H4 (cell line): ENCODE data around the gene GATA1. TPM values are rescaled to one million over a fixed set of nuclear protein-coding genes. Genes with fewer than 3 reads are reported as not detected.
A peak's percentile ranks its signal among the peaks of the same experiment; 100 is the strongest.

ENCODE experiments used
- DNase-seq: peaks from one replicate; pipeline ENCODE4 v3.0.0-alpha.2; 2015; ENCODE audit warnings: low spot score
- total RNA-seq: library from RNA; depleted of rRNA; stranded (reverse); fragments of >200 nt; shearing (Covaris generic); gene quantifications from 2 replicates; pipeline ENCODE4 v1.2.3, GENCODE V29; 2014; rRNA removed

The GATA1 gene
- total RNA-seq = not detected in 2 replicates

DNA sequence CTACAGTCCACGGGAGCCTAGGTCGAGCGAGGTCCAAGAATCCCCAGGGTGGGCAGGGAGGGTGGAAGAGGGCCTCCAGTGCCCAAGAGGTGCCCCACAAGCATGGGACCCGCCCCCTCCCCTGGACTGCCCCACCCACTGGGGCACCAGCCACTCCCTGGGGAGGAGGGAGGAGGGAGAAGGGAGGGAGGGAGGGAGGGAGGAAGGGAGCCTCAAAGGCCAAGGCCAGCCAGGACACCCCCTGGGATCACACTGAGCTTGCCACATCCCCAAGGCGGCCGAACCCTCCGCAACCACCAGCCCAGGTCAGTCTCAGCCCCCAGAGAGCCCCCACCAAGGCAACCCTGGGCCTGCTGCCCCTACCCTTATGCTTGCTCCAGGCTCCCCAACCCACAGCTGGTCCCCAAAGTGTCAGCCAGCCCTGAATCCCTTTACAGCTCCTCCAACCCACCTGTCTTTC, at the start of gene GATA1:
Gene GATA1, plus strand, starts transcription at position 250 of the 460 bp plus-strand sequence. CDS start 4,520 bp downstream, outside the sequence.
- DNase-seq = no peak

DNA sequence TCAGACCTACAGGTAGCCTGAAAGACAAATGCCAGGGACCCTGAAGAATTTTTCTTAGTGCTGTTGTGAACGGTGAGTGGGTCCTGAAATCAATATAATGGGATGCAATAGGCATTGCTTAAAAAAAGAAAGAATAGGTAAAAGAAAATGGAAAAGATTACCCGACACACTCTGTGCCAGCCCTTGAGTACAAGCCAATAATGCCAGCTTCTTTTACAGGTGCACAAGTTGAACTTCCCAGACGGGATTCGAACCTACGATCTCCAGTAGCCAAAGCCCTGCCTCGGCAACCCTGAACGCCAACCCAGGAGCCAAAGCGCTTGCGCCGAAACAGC, 49.5 kb upstream of the GATA1 start:
- DNase-seq = no peak

DNA sequence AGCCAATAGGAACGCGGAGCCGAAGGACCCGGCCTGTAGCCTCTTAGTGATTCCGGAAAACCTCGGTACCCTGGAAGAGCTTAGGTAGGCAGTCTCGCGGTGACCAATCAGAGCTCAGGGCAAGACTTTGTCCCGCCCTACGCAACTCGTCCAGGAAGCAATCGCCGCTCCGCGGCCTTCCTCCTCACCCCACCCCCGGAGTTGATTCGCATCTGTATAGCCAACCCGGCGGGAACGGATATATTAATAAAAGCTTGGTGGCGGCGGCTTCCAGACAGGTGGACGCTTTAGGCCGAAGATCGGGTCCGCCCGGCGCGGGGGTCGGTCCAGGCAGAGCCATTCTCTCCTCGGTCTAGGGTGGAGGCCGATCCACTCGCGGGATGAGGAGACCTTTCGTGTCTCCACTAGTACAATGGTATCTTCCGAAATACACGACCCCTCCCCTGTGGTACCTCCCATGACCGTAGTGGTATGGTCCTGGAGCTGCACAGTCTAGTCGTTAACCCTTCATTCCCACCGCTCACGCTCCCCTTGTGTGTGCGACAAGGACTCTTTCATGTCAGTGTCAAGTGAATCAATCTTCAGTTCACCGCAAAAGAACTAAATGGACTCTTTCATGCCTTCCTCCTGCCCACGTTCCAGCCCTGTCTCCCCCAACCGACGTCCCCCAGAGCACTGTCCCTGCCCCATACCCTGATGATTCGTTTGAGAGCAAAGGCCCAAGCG, 49.0 kb upstream of the GATA1 start:
- DNase-seq = peak; percentile 97

DNA sequence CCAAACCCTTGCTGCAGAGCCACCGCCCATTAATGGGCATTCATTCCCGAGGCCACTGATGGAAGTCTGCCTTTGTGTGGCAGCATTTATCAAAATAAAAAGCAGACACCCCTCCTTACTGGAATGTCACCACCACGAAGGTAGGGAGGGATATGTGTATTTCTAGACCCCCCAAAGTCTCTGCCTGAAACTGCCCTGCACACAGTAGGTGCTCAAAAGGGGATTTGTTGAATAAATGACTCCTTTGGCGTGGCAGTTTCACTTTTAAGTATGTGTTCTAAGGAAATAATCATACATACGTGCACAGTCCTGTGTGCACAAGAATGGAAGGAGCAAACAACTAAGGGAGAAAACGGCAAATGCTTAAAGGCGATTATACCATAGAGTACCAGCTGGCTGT, 48.5 kb upstream of the GATA1 start:
- no peak for DNase-seq

DNA sequence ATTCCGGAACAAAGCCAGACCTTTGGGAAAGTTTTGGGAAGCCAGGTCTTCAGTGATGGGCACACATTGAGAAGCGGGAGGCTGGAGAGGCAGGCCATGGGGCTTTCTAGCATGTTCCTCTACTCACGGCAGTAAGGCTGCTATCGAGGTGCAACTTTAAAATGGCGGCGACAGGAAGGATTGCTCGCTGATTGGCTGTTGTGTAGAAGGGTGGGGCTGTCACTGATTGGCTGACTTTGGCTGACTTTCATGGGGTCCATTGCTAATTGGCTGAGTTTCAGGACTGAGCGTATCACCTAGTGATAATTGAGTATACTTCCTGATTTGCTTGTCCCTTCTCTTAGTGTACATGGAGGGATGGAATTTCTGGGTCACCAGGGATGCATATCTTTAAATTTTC, 44.6 kb upstream of the GATA1 start:
- DNase-seq = no peak

DNA sequence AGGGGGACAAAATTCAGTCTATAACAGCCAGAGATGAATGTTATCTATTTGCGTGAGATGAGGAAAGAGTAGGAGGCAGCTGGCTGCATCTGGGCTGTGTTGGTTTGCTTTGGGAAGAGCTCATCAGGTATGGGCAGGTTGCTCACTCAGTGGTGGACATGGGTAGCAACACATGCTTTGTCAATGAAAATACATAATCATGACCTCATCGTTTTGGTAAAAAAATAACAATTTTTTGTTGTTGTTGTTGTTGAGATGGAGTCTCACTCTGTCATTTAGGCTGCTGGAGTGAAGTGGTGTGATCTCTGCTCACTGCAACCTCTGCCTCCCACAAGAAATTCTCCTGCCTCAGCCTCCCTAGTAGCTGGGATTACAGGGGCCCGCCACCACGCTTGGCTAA, 41.2 kb upstream of the GATA1 start:
- DNase-seq = no peak

DNA sequence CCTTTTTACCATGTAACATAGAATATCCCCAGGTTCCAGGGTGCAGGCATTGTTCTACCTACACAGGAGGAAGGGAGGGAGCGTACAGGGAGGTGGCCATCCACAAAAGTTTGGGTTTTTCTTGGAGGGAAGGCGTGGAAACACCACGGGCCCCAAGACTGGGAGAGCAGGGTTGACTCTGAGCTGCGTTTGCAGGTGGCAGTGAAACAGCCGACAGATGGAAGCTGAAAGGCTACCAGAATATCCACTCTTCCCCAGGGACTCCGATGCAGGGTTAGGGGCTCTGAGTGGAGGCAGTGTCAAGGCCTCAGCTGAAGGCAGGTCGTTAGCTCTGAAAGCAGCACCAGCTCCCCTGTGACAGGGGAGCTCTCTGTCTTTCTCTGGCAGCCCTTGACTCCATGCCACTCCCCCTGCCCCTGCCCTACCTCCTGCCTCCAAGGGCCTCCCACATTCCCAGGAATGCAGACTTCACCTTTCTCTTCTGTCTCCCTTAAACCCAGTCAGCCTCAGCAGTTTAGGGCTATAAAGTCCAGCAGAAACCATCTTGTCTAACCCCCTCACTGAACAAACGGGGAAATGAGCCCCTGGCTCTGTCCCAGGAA, 38.9 kb upstream of the GATA1 start:
- no peak for DNase-seq

DNA sequence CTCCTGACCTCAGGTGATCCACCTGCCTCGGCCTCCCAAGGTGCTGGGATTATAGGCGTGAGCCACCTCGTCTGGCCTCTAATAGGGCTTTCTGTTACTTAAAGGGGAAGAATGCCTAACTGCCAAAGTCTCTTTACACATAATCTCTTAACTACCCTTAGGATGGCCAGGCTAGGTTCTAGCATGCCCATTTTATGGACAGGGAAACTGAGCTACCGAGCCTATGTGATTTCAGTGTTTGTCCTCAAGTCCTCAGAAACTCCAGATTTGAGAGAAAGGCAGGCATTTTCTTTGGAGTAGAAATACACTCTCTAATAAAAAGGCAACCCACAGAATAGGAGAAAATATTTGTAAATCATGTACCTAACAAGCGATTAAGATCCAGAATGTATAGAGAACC, 37.2 kb upstream of the GATA1 start:
- DNase-seq = no peak

DNA sequence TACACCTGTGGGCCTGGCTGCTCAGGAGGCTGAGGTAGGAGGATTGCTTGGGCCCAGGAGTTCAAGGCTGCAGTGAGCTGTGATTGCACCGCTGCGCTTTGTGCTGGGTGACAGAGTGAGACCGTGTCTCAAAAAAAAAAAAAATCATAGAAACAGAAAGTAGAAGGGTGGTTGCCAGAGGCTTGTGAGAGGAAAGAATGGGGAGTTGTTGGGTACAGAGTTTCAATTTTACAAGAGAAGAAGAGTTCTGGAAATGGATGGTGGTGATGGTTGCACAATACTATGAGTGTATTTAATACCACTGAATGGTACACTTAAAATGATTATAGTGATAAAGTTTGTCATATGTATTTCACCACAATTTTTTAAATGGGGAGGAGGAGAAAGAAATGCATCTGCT, 35.0 kb upstream of the GATA1 start:
- no peak for DNase-seq

DNA sequence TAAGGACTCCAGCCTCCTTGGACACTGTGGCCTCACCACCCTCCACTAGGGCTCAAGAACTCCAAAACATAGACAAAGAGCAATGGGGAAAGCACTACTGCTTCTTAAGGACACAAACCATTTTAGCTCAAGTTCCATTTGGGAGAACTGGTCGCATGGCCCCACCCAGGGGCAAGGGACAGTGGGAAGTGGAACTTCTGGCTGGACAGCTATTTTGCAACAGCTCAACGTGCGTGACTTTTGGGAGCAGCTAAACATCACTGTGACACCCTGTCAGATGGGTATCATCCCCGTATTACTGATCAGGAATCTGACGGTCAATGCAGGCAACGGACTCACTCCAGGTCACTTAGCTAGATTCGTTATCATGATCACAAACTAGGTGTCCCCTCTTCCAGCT, 33.9 kb upstream of the GATA1 start:
- no peak for DNase-seq

DNA sequence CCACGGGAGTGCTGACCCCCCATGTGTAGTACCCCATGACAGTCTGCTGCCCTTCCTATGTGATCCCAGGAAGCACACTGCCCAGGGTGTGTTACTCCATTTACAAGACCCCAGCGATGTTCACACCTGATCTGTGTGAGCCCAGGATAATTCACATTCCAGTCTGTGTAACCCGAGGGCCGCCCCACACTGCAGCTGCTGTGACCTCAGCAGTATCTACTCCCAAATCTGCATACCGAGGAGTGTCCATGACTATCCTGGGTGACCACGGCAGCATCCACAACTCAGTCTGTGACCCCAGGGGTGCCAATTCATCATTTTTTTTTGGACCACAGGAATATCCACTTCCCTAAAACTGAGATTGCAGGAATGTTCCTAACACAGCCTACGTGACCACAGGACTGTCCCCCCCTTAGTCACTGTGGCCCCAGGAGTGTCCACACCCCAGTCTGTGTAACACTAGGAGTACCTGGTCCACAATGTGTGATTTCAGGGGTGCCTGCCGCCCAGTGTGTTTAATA, 32.6 kb upstream of the GATA1 start:
- no peak for DNase-seq

DNA sequence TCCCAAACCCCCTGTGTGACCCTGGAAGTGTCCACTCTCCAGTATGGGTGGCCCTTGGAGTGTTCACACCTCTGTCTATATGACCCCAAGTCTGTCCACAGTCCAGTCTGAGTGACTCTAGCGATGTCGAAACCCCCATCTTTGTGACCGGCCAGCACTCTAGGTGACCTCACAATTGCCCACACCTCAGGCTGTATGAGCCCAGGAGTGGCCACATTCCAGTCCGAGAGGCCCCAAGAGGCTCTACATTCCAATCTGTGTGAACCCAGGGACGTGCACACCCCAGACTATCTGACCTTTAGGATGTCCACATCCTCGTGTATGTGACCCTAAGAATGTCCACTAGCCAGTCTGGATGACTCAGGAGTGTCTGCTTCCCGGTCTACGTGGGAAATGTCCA, 32.2 kb upstream of the GATA1 start:
- no peak for DNase-seq

DNA sequence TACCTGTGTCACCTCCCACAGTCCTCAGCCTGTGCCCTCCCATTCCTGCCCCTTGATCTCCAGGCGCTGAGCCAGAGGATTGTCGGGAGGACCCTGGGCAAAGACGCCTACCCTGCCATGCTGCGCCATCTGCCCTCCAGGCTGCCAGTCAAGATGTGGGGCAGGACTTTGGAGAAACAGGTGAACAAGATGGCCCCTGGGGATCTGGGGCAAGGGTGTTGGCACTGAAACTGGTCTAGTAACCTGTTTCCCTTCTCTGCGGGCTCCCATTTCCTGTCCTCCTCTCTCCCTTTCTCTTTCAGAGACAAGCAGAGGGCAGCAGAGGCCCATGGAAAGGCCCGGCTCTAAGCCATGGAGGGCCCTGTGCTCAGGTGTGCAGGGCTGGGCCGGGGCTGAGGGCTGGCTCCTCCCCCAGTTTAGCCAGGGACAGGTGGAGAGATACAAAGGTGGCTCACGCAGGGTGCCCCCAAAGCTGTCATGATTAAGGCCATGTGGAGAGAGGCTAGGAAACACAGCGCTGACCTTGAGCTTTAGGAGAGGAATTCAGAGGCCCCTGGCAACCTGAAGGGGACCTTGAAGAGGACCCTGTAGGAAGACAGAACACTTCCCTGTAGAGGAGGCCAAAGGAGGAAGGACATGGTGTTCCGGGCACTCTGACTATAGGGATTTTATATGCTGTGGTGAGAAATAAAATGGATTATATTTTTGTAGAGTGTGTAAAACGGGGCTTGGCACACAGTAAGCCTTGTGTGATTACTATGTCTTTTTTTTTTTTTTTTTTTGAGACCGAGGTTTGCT, 24.5 kb upstream of the GATA1 start, which contains the start of gene GLOD5:
Gene GLOD5, plus strand, starts transcription at position 74 of the 798 bp plus-strand sequence. Its CDS starts 44 bp downstream, at position 118.
- peak; percentile 9 for DNase-seq

DNA sequence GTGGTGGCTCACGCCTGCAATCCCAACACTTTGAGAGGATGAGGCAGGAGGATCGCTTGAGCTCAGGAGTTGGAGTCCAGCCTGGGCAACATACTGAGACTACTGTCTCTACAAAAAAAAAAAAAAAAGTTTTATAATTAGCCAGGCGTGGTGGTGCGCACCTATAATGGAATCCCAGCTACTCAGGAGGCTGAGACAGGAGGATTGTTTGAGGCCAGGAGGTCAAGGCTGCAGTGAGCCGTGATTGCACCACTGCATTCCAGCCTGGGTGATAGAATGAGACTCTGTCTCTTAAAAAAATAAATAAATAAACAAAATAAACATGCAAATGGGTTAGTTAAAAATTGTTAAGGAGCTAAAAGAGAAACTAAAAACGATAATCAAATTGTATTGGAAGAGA, 17.2 kb upstream of the GATA1 start:
- no peak for DNase-seq

DNA sequence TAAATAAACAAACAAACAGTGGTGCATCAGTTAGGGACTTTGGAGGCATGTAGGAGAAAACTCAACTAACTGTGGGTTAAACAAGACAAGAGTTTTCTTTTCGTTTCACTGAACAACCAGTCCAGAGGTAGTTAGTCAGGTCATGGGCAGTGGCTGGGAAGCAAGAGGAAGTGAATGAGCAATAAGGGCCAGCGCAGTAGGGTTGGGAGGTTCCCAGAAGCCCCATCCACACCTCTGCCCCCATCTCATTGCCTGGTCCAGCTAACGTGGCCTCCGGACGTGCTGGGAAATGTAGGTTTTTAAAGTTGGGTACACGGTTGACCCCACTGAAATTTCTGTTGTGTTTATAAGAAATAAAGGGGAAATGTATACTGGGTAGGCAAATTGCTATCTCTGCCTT, 16.1 kb upstream of the GATA1 start:
- no peak for DNase-seq

DNA sequence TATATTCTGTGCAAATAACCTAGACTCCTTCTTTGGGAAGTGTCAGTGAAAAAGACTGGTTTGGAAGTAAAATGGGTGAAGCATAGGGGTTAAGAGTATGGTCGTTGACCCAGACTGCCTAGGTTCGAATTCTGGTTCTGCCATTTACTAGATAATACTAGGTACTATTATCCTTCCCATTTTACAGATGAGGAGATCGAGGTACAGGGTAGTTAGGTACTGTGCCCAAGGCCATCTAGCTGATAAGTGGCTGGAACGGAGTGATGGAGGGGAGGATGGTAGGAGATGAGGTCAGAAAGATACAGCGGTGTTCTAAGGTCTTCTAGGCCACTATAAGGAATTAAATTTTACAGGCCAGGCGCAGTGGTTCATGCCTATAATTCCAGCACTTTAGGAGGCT, 13.8 kb upstream of the GATA1 start:
- DNase-seq = no peak

DNA sequence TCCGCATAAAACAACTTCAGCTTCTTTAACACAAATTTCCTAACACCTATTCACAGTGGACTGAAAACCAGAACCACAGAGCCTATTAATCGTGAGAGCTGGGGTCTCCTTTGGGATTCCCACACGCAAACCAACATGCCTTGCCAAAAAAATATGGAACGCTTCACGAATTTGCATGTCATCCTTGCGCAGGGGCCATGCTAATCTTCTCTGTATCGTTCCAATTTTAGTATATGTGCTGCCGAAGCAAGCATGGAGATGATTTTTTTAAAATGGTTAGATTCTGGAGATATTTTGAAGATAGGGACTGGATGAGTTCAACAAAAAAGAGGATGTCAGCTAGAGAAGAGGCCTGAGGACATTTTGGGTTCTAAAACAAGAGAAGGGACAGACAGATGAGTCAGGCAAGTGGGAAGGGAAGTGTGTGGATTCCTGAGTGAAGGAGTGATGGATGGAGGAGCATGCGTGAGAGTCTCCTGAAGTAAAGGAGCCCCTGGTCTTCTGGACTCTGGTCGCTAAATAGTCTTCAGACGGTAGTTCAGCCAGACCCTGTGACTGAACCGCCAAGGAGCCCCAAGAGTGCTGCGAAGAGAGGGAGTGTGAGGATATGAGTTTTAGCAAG, 9.5 kb upstream of the GATA1 start:
- no peak for DNase-seq

DNA sequence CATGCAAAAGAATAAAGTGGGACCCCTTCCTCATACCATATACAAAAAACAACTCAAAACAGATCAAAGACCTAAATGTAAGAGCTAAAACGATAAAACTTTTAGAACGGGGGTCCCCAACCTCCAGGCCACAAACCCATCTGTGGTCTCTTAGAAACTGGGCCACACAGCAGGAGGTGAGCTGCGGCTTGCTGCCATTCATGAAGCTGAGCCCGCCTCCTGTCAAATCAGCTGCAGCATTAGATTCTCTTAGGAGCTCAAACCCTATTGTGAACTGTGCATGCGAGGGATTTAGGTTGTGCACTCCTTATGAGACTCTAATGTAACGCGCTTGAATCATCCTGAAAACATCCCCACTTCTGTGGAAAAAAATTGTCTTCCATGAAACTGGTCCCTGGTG, 7.0 kb upstream of the GATA1 start:
- no peak for DNase-seq

DNA sequence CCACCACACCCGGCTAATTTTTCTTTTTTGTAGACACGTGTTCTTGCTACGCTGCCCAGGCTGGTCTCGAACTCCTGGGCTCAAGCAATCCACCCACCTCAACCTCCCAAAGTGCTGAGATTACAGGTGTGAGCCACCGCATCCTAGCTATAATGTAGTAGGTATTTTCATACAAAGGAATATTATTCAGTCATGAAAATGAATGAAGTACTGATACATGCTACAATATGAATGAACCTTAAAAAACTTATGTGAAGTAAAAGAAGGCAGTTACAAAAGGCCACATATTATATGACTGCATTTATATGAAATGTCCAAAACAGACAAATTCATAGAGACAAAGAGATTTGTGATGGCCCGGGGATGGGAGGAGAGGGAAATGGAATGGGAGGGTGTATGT, 4.7 kb upstream of the GATA1 start:
- DNase-seq = no peak

DNA sequence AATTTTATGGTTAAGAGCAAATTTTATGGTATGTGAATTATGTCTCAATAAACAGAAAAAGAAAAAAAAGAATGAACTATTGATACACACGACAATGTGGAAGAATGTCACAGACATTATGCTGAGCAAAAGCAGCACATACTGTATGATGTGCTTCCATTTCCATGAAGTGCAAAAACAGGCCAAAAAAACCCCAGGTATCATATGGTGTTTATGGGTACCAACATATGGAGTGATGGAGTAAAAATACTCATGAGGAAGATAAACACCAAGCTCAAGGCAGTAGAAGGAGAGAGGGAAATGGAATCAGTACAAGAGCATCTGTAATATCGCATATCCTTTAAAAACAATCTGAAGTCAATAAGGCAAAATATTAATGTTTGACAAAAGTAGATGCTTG, 4.2 kb upstream of the GATA1 start:
- DNase-seq = no peak

DNA sequence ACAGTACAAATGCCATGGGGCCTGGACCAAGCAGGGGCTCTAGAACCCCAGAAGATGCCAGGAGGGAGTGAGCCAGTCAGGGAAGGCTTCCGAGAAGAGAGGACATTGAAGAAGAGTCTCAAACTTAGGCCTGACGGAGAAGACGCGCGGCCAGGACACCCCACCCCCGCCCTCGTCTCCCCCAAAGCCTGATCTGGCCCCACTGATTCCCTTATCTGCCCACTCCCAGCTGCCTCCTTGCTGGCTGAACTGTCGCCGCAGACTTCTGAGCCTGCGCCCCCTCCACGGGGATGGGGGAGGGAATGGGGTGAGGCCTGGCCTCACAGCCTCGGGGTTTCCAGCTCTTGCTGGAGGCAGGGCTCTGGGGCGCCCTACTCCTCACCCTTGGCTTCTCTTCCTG, 3.6 kb upstream of the GATA1 start:
- DNase-seq = no peak

DNA sequence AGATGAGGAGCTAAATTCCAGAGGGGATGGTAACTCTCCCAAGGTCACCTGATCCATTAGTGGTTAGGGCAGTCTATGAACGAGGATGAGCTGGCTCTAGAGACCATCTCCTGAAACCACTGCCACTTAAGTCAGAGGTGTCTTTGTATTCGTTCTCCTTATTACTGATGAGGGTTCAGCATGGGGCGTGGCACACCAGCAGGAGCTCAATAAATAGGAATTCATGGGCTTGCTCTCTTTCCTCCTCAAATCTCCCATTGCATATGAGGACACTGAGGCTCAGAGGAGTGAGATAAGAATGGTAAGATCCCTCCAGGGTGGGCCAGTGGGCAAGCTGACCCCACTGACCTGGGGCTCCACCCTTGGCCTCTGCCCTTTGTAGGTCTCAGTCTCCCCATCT, 1.7 kb upstream of the GATA1 start:
- no peak for DNase-seq
